ENCODE results near the gene ZNF331. TPM values are rescaled to one million over a fixed set of nuclear protein-coding genes. Genes with fewer than 3 reads are reported as not detected.

Gene ZNF331
- total and polyA plus RNA-seq, 2 of the 8 experiments (the other 6 are each of a cell fraction or from before 2014, with no cell fraction given): 30.0 to 44.1 TPM

DNA sequence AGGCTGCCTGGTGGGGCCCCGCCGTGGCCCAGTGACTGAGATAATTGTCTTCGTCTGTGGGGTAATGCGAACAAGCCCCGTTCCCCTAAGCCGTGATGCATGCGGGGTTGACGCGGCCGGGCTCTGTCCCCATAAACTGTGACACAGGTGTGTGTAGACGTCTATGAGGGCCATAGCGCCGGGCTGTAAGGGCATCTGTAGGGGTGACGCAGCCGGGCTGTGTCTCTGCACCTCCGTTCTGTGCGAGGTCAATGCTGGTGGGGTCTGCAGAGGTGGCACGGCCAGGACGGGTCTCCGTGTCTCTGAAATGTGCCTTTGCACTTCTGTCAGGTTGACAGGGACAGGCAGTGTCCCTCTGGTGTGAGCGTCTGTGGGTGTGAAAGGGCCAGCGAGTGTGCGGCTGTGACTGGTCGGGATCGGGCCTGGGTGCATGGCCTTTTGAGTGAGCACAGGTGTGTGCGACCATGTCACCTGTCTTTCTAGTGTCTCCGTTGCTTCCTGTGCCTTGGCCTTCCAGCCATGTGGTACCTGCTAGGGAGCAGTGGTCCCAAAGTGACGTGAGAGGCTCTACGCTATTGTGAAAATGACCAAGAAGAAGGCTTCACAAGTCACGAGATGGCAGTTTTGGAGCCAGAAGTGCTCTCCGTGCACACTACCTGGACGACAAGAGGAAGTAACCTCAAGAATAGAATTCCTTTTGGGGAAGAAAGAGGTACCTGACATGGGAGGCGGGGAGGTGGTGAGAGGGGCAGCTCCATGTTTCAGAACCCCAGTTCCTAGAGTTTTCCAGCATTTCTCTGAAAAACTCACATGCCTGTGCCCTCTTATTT is 16.4 kb upstream of the ZNF331 start:
- Histone ChIP-seq H3K9ac (replicated peaks in 1 of 4; ENCODE audit: extremely low read depth in 1 of 4, low read depth in 3 of 4, low read length in 3 of 4) (peak overlapping the region; percentile 36 to 93 (median 81)), H3K36me3 (ENCODE audit: control insufficient read depth in 2 of 4, insufficient read depth in 4 of 4, low read length in 3 of 4) (peaks cover 0 to 14% (median 6%) of the 10 kb centered on the region in 4 experiments; a peak in 4 of 8 replicates), H3K4ac (replicated peaks; ENCODE audit: insufficient read length, low read depth, low read length) (no peak overlapping the region), H2BK12ac (ENCODE audit: low read depth, low read length) (peak overlapping the region; percentile 75; the same call in 1 of the 2 replicates), H3K27ac (ENCODE audit: low read depth, low read length) (peak overlapping the region; percentile 57; the same call in 1 of the 2 replicates), H3K4me2 (ENCODE audit: insufficient read depth in 1 of 2, low read depth in 2 of 2, low read length in 2 of 2) (peak overlapping the region; percentile 72 to 98), H4K5ac (ENCODE audit: insufficient read length, low read depth, low read length) (no peak overlapping the region), H2BK15ac (ENCODE audit: low read length) (no peak overlapping the region), H3K27me3 (replicated peaks in 1 of 4; ENCODE audit: control insufficient read depth in 3 of 4, extremely low read depth in 1 of 4, insufficient read depth in 3 of 4, low read length in 3 of 4) (peaks cover 0 to 3% (median 1%) of the 10 kb centered on the region in 4 experiments; a peak in 2 of 7 replicates), H3K4me1 (replicated peaks in 1 of 4; ENCODE audit: control insufficient read depth in 3 of 4, insufficient read depth in 4 of 4, low read length in 3 of 4) (peaks cover 0 to 9% (median 2%) of the 10 kb centered on the region in 4 experiments; a peak in 4 of 7 replicates), H4K20me1 (replicated peaks in 1 of 2; ENCODE audit: control insufficient read depth in 1 of 2, insufficient read depth in 2 of 2, low read length in 2 of 2) (peaks cover 0 to 5% of the 10 kb centered on the region in 2 experiments), H4K8ac (ENCODE audit: extremely low read depth, insufficient read depth, low read length) (peak overlapping the region; percentile 62), H3K56ac (replicated peaks; ENCODE audit: insufficient read length, low read depth, low read length) (no peak overlapping the region), H2BK120ac (replicated peaks; ENCODE audit: low read depth, low read length) (no peak overlapping the region), H3K18ac (ENCODE audit: extremely low read depth, low read length) (no peak overlapping the region), H3K14ac (ENCODE audit: insufficient read length) (no peak overlapping the region), H3K79me2 (ENCODE audit: control insufficient read depth in 1 of 2, insufficient read depth in 2 of 2, low read length in 2 of 2) (peaks cover 10 to 37% of the 10 kb centered on the region in 2 experiments; a peak in 3 of 4 replicates), H2BK20ac (ENCODE audit: low read length) (no peak overlapping the region), H3K23me2 (ENCODE audit: low read depth, low read length) (peaks cover 9% of the 10 kb centered on the region), H3K23ac (ENCODE audit: insufficient read length) (no peak overlapping the region), H4K91ac (replicated peaks; ENCODE audit: insufficient read length, low read length) (peak overlapping the region; percentile 47), H2BK5ac (ENCODE audit: low read depth, low read length) (peak overlapping the region; percentile 89; the same call in 1 of the 2 replicates), H3K9me3 (ENCODE audit: insufficient read depth in 2 of 2, low read depth in 1 of 2, low read length in 1 of 2) (peaks cover 0 to 3% of the 10 kb centered on the region in 2 experiments; a peak in 1 of 4 replicates), H3K4me3 (ENCODE audit: extremely low read depth in 1 of 4, insufficient read depth in 2 of 4, low read depth in 3 of 4, low read length in 4 of 4) (peak overlapping the region; percentile 82 to 98 (median 91)), H2AFZ (ENCODE audit: low read length) (no peak overlapping the region; the same call in 1 of the 2 replicates), H3K79me1 (ENCODE audit: low read depth, low read length) (peaks cover 3% of the 10 kb centered on the region; the same call in 1 of the 2 replicates), H2AK5ac (ENCODE audit: low read depth, low read length) (peak overlapping the region; percentile 69; the same call in 1 of the 2 replicates)
- POLR2A ChIA-PET (ENCODE audit: partially characterized antibody): interaction anchor here (0.6 to 2.6 kb wide), 16 partner anchors 8 to 225 kb away, joined by 3 to 13 read pairs (median 4); partner anchors contain the start of gene ZNF331
- 21% methylated on average over 33 of the region's 33 CpGs; no CpG with 5 or more reads in 1 of the 2 experiments for WGBS, 2 experiments (ENCODE audit: extremely low coverage in 1 of 2, insufficient coverage in 1 of 2, insufficient read length in 1 of 2, insufficient replicate concordance in 2 of 2, low coverage in 1 of 2, low lambda C conversion rate in 2 of 2, missing lambda C conversion rate in 1 of 2)
- CTCF ChIA-PET (ENCODE audit: partially characterized antibody): interaction anchor here (0.9 to 2.2 kb wide), 5 partner anchors 10 to 326 kb away, joined by 3 to 13 read pairs (median 4); no protein-coding TSS in a partner anchor
- TF ChIP-seq PHF8 (conservative IDR thresholded peaks at IDR 0.05; ENCODE audit: low read depth, low read length): peak; percentile 21; the same call in 1 of the 2 replicates
- TF ChIP-seq SAP30 (IDR thresholded peaks at IDR 0.05; ENCODE audit: insufficient read depth, insufficient replicate concordance, low read length): peak; percentile 42
- TF ChIP-seq NANOG (IDR thresholded peaks at IDR 0.05; ENCODE audit: insufficient read depth, low read depth, low read length, poor library complexity, severe bottlenecking): no peak
- no peak for DNase-seq (ENCODE audit: low read depth in 1 of 2, low spot score in 2 of 2)
- no peak for FAIRE-seq

Data from H1 (cell line).